ENCODE results near the gene KSR2. TPM values are rescaled to one million over a fixed set of nuclear protein-coding genes. Genes with fewer than 3 reads are reported as not detected.
"Not testable (repeated sequence)": the region's sequence is repeated elsewhere in the genome, so short reads cannot be mapped to it uniquely, and the experiment has no call there.

Gene KSR2
- total RNA-seq, 1 donor from 2014 or later: 2.0 TPM

- Mint-ChIP-seq H3K36me3 (no peaks in the 10 kb centered on the region), H3K9me3 (no peaks in the 10 kb centered on the region), H3K4me1 (ENCODE audit: unreplicated experiment) (no peaks in the 10 kb centered on the region), H3K27me3 (no peaks in the 10 kb centered on the region), H3K4me3 (no peak overlapping the region), H3K27ac (no peak overlapping the region)
- TF ChIP-seq CTCF (conservative IDR thresholded peaks at IDR 0.05): no peak
- DNase-seq (ENCODE audit: extremely low spot score, unreplicated experiment): no peak
These were observed 105.6 kb downstream of the KSR2 start for GRCh38 chr12:117863002-117863709.

DNA sequence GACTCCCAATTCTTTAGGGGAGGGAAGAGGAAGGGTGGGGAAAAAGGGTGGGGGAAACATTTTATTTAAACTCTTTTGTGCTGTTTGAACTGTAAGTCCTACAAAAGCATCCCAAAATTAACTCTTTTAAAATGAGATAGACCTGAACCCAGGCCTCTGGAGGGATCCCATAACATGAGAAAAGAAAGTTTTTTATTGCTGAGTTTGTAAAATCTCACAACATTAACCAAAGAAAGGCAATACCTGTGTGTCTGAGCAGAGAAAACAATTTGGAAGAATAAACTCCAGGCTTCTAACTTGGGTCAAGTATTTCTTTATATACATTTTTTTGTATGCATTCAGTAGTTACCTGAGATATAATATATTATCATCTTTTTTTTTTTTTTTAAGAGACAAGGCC lies 107.1 kb downstream of the KSR2 start:
- Mint-ChIP-seq H3K27me3 (no peaks in the 10 kb centered on the region), H3K27ac (no peak overlapping the region), H3K9me3 (no peaks in the 10 kb centered on the region), H3K4me3 (no peak overlapping the region), H3K4me1 (ENCODE audit: unreplicated experiment) (no peaks in the 10 kb centered on the region), H3K36me3 (no peaks in the 10 kb centered on the region)
- DNase-seq (ENCODE audit: extremely low spot score, unreplicated experiment): no peak
- no peak for TF ChIP-seq CTCF (conservative IDR thresholded peaks at IDR 0.05)

- H3K9me3 Mint-ChIP-seq; H3K4me3 Mint-ChIP-seq; H3K27me3 Mint-ChIP-seq; DNase-seq (ENCODE audit: extremely low spot score, unreplicated experiment); H3K27ac Mint-ChIP-seq; H3K36me3 Mint-ChIP-seq; H3K4me1 Mint-ChIP-seq (ENCODE audit: unreplicated experiment): not testable (repeated sequence)
These were observed 108.0 kb downstream of the KSR2 start for GRCh38 chr12:117860787-117861290.

DNA sequence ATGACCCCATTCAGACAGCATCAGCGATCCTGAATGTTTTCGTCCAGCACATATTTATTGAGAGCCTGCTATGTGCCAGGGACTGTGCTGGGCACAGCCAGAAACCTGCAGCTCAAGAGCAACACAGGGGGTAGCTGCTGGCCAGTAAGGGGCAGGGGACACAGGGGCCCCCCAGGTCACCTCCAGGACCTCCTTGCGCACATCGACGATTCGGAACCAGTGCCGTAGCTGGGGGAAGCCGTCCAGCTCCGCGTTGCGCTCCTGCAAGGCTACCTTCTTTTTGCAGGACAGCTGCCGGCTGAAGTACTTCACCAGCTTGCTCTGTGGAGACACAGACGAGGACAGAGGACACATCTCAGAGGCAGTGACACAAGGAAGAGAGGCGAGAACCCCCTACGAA lies 108.7 kb downstream of the KSR2 start:
- H3K4me3 Mint-ChIP-seq: no peak overlapping the region
- H3K27me3 Mint-ChIP-seq: no peaks in the 10 kb centered on the region
- no peak for DNase-seq (ENCODE audit: extremely low spot score, unreplicated experiment)
- no peaks in the 10 kb centered on the region for H3K36me3 Mint-ChIP-seq
- H3K27ac Mint-ChIP-seq: no peak overlapping the region
- no peak for TF ChIP-seq CTCF (conservative IDR thresholded peaks at IDR 0.05)
- no peaks in the 10 kb centered on the region for H3K9me3 Mint-ChIP-seq
- H3K4me1 Mint-ChIP-seq (ENCODE audit: unreplicated experiment): no peaks in the 10 kb centered on the region

DNA sequence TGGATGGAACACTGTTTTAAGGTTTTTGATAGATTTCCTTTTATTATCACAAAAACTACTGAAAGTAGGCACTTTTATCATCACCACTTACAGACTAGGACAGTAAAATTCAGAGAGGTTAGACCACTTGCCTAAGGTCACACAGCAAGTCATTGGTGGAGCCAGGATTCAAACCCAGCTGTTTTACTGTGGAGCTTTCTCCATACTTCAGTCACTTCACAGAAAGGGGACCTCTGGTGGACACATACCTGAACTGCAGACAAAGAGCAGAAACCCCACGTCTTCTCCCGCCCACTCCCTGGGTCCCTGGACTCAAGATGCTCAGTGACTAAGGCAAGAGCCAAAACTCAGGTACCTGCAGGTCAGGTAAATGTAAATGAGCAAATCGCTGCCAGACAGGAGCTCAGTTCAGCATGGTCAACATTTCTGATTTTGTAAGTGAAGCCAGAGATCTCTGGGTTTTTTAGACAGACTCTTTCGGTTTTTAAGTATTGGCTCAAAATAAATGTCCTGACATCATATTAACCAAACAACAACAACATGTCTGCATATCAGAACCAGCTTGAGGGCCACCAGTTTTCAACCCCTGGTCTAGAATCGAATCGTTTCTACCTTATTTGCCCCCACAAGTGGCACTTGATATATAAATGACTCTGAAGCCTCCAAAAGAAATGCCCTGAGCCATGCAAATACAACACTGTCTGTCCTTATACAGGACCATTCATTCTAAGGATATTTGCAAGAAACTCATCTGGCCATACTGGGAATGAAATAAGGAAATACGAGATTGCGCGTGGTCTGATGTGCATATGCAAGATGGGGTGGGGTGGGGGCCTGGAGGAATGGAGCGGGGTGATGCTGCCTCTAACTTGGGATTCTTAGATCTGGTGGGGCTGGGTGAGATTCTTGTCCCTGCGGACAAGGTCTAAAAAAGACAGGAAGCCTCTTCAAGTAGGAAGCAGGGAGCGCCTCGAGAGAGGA lies 110.9 kb downstream of the KSR2 start:
- no peak for DNase-seq (ENCODE audit: extremely low spot score, unreplicated experiment)
- Mint-ChIP-seq H3K4me3 (no peak overlapping the region), H3K27ac (no peak overlapping the region), H3K9me3 (no peaks in the 10 kb centered on the region), H3K36me3 (no peaks in the 10 kb centered on the region), H3K27me3 (peaks cover 2% of the 10 kb centered on the region), H3K4me1 (ENCODE audit: unreplicated experiment) (peaks cover 4% of the 10 kb centered on the region)
- TF ChIP-seq CTCF (conservative IDR thresholded peaks at IDR 0.05): peak; percentile 72

DNA sequence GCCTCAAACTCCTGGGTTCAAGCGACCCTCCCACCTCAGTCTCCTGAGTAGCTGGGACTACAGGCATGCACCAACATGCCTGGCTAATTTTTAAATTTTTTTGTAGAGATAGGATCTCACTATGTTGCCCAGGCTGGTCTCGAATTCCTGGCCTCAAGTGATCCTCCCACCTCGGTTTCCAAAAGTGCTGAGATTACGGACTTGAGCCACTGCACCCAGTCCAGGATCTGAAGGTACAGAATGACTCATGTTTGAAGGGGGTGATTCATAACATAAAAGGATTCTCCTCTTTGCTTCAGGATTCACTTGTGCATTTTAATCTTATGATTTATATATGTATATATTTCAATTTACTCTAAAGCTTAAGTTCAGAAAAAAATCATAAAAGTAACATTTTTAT lies 111.7 kb downstream of the KSR2 start:
- not testable (repeated sequence) for H3K36me3 Mint-ChIP-seq; H3K27ac Mint-ChIP-seq; H3K4me1 Mint-ChIP-seq (ENCODE audit: unreplicated experiment); H3K4me3 Mint-ChIP-seq; H3K27me3 Mint-ChIP-seq; H3K9me3 Mint-ChIP-seq; DNase-seq (ENCODE audit: extremely low spot score, unreplicated experiment)

Measured in type B pancreatic cell (in vitro differentiated cells).